Ascending aorta (tissue), 2 donors: Measurements from ENCODE around the gene SLC16A10. TPM values are rescaled to one million over a fixed set of nuclear protein-coding genes. Genes with fewer than 3 reads are reported as not detected.

Experiments
- DNase-seq, 2 donors: peaks; one replicate each; pipeline ENCODE4 v3.0.0-alpha.2; 2019; ENCODE audit warnings: low spot score in 2 of 2
- H3K27ac ChIP-seq, 2 donors: fragments of 200-600 bp; sonication (generic); one replicate each; pipeline ENCODE4 v1.5.1; 2016 to 2017; ENCODE audit warnings: mild to moderate bottlenecking in 1 of 2
- H3K27me3 ChIP-seq: fragments of 200-600 bp; sonication (generic); one replicate; pipeline ENCODE4 v1.5.1; 2017
- H3K36me3 ChIP-seq, 2 donors: fragments of 200-600 bp; sonication (generic); one replicate each; pipeline ENCODE4 v1.5.1; 2016
- H3K4me1 ChIP-seq, 2 donors: fragments of 200-600 bp; sonication (generic); one replicate each; pipeline ENCODE4 v1.5.1; 2016 to 2017; ENCODE audit warnings: mild to moderate bottlenecking in 1 of 2
- H3K4me3 ChIP-seq, 2 donors: fragments of 200-600 bp; sonication (generic); one replicate each; pipeline ENCODE4 v1.5.1; 2016 to 2017; ENCODE audit warnings: mild to moderate bottlenecking in 1 of 2
- H3K9me3 ChIP-seq, 2 donors: fragments of 200-600 bp; sonication (generic); one replicate each; pipeline ENCODE4 v1.5.1; 2016
- intact Hi-C: fragments of 100-400 bp; cut with DNase I; formaldehyde crosslinking; loops from one replicate; pipeline ENCODE4 v1.15.1; 2023
- total RNA-seq: library from RNA; depleted of rRNA; stranded (reverse); fragments of >200 nt; gene quantifications from one replicate; pipeline ENCODE4 v1.1.0, GENCODE V29; 2016
- TF ChIP-seq, protein P1 (sequence below), 3 experiments: fragments of 200-600 bp in 2 of 3; fragments of 450-650 bp in 1 of 3; sonication (generic) in 2 of 3; IDR thresholded peaks; one replicate each; pipeline ENCODE4 v1.5.1; 2016 to 2019; ENCODE audit warnings: antibody characterized with exemption in 3 of 3, mild to moderate bottlenecking in 1 of 3, moderate library complexity in 1 of 3

The SLC16A10 gene
- total RNA-seq, 1 donor from 2014 or later, result 7.8 TPM

DNA sequence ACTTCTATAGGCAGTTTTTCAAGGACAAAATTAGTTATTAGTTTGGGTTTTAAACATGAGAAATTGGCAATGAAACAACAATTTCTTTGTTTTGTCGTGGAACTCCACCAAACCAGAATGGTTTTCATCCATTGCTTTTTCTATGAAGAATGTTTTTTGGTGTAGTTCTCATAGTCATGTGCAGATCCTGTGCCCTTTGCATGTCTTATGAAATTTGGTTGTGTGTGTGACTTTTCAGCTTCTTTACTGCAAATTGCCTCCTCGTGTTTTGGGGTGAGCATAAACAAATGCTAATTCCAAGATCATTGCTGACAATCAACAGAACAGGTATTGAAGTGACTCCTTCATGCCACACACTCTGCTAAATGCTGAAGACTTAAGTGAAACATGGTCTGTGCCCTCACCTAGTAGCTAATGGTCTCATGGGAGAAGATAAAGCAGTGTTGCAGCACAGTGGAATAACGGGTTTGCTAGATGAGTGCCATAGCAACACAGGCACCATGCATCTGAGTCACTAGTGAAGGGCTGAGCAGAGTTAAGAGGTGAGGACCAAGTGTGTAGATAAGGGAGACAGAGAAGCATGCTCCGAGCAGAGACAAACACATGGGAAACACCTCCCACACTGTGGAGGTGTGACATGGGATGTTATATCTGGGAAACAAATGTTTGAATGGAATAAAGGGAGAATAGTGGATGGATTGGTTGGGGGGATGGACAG lies 120.0 kb downstream of the SLC16A10 start:
- DNase-seq, result no peak
- TF ChIP-seq, protein P1, sequence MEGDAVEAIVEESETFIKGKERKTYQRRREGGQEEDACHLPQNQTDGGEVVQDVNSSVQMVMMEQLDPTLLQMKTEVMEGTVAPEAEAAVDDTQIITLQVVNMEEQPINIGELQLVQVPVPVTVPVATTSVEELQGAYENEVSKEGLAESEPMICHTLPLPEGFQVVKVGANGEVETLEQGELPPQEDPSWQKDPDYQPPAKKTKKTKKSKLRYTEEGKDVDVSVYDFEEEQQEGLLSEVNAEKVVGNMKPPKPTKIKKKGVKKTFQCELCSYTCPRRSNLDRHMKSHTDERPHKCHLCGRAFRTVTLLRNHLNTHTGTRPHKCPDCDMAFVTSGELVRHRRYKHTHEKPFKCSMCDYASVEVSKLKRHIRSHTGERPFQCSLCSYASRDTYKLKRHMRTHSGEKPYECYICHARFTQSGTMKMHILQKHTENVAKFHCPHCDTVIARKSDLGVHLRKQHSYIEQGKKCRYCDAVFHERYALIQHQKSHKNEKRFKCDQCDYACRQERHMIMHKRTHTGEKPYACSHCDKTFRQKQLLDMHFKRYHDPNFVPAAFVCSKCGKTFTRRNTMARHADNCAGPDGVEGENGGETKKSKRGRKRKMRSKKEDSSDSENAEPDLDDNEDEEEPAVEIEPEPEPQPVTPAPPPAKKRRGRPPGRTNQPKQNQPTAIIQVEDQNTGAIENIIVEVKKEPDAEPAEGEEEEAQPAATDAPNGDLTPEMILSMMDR (IDR thresholded peaks at IDR 0.05), result no peak
- H3K4me3 ChIP-seq, result no peak overlapping the region
- H3K27ac ChIP-seq, result no peak overlapping the region
- no peaks in the 10 kb centered on the region for H3K9me3 ChIP-seq
- intact Hi-C loops, result no loop called here
- no peaks in the 10 kb centered on the region for H3K27me3 ChIP-seq
- peaks cover 0 to 4% of the 10 kb centered on the region in 2 donors for H3K4me1 ChIP-seq
- no peaks in the 10 kb centered on the region for H3K36me3 ChIP-seq

DNA sequence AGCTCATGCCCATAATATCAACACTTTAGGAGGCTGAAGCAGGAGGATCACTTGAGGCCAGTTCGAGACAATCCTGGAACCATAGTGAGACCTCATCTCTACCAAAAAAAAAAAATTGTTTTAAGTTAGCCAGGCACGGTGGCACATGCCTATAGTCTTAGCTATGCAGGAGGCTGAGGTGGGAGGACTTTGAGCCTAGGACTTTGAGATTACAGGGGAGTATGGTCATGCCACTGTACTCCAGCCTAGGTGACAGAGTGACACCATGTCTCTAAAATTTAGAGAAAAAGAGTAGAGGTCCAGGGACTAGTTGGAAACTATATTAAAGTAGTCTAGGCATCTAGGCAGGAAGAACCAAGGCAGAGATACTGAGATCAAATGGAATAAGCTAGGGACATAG lies 121.6 kb downstream of the SLC16A10 start:
- H3K36me3 ChIP-seq, result no peaks in the 10 kb centered on the region
- no peaks in the 10 kb centered on the region for H3K9me3 ChIP-seq
- no peak overlapping the region for H3K4me3 ChIP-seq
- no peak for DNase-seq
- intact Hi-C loops, result no loop called here
- no peak overlapping the region for H3K27ac ChIP-seq
- TF ChIP-seq, protein P1 (IDR thresholded peaks at IDR 0.05), result no peak
- H3K4me1 ChIP-seq, result peaks cover 0 to 16% of the 10 kb centered on the region in 2 donors
- no peaks in the 10 kb centered on the region for H3K27me3 ChIP-seq

DNA sequence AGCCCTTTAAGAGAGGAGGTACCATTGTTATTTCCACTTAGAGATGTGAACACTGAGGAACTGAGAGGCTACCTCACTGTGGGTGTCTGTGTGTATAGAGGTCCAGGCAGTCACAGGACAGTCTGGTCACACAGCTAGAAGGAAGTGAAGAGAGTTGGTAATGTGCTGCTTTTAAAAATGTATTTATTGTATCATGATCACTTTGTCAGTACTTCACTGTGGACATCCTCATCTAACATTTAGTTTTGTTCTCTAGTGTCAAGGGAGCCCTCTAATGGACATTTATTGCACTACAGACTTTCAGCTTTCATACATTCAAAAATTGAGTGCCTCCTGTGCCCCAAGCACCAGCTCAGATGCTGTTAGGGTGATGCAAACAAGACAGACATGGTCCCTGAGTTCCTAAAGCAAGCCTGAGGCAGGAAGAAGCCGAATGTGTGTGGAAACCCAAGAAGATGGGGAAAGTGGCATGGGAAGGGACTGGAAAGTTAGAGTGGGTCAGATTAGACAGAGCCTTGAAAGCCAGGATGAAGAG lies 123.0 kb downstream of the SLC16A10 start:
- Histone ChIP-seq H3K4me3 (no peak overlapping the region), H3K9me3 (no peaks in the 10 kb centered on the region), H3K27me3 (no peaks in the 10 kb centered on the region), H3K36me3 (no peaks in the 10 kb centered on the region), H3K4me1 (peaks cover 0 to 26% of the 10 kb centered on the region in 2 donors), H3K27ac (no peak overlapping the region)
- no peak for DNase-seq
- TF ChIP-seq, protein P1 (IDR thresholded peaks at IDR 0.05), result peak; percentile 53 to 84 (median 67)
- intact Hi-C loops, result loop anchor here (1.0 to 10.0 kb wide), 3 partner anchors 153 to 395 kb away; partner anchors contain the start of gene CDK19

DNA sequence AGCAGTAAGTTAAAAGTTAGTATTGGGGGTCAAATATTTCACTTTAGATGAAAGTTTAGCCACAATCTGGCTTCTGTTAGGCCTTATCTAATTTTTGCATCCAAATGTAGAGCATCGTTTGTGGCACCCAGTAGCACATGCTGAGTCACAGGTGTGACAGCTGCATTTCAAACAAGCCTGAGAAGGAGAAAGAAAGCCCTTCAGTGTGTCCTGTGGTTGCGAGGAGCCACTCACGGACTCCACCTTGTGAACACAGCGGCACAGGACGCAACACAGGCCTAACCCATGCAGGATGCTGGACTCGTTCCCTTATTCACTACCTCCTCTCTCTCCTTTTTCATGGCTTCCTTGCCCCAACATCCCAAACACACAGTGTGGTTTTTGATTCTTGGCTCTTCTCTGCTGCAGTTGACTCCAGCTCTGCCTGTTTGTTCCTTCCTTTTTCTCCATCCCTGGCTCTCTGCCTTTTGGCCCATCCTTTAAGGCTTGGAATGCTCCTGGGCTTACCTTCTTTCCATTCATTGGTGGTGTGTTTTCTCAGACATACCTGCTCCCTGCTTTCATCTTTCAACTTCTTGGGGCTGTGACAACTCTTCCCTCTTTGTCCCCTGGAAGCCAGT lies 124.2 kb downstream of the SLC16A10 start:
- Histone ChIP-seq H3K27ac (no peak overlapping the region), H3K4me1 (peaks cover 0 to 29% of the 10 kb centered on the region in 2 donors), H3K9me3 (no peaks in the 10 kb centered on the region), H3K4me3 (no peak overlapping the region), H3K36me3 (no peaks in the 10 kb centered on the region), H3K27me3 (no peaks in the 10 kb centered on the region)
- intact Hi-C loops, result loop anchor here (2.0 to 10.0 kb wide), 3 partner anchors 17 to 397 kb away; partner anchors contain the start of gene CDK19
- TF ChIP-seq, protein P1 (IDR thresholded peaks at IDR 0.05), result no peak
- DNase-seq, result no peak

DNA sequence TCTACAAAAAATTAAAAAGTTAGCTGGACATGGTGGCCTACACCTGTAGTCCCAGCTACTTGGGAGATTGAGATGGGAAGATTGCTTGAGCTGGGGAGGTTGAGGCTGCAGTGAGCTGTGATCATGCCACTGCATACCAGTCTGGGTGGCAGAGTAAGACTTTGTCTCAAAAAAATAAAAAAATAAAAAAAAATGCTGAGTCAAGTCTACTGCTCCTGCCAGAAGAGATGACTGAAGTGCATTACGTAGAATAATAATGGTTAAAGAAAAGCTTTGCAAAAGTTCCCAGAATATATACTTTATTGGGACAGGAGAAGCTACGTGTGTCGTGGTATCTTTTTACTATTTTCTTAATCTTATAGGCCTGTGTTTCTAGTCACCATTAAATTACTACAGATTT lies 125.3 kb downstream of the SLC16A10 start:
- Histone ChIP-seq H3K9me3 (no peaks in the 10 kb centered on the region), H3K4me1 (peaks cover 0 to 29% of the 10 kb centered on the region in 2 donors), H3K36me3 (no peaks in the 10 kb centered on the region), H3K4me3 (no peak overlapping the region), H3K27me3 (no peaks in the 10 kb centered on the region), H3K27ac (peak overlapping the region in 1 of 2 donors; percentile 5)
- no peak for DNase-seq
- intact Hi-C loops, result loop anchor here (2.0 to 10.0 kb wide), 2 partner anchors 16 to 398 kb away; partner anchors contain the start of gene CDK19
- TF ChIP-seq, protein P1 (IDR thresholded peaks at IDR 0.05), result no peak
